Breast epithelium (tissue), 4 donors: Measurements from ENCODE around the gene YY1. TPM values are rescaled to one million over a fixed set of nuclear protein-coding genes. Genes with fewer than 3 reads are reported as not detected.

Source experiments
- DNase-seq, 2 donors: peaks; one replicate each; pipeline ENCODE4 v3.0.0-alpha.2; 2019; ENCODE audit warnings: low spot score in 2 of 2
- H3K27ac ChIP-seq, 2 donors: fragments of 200-600 bp; sonication (generic) in 1 of 2; one replicate each; pipeline ENCODE4 v1.5.1; 2016 to 2019; ENCODE audit warnings: mild to moderate bottlenecking in 1 of 2
- H3K27me3 ChIP-seq, 2 donors: fragments of 200-600 bp; sonication (generic) in 1 of 2; one replicate each; pipeline versions ENCODE4 v1.5.1 to v1.6.0; 2017 to 2019; ENCODE audit warnings: control low read depth in 1 of 2, mild to moderate bottlenecking in 1 of 2
- H3K36me3 ChIP-seq: fragments of 200-600 bp; one replicate; pipeline ENCODE4 v1.5.1; 2019
- H3K4me1 ChIP-seq, 2 donors: fragments of 200-600 bp; sonication (generic); one replicate each; pipeline ENCODE4 v1.5.1; 2016 to 2019; ENCODE audit warnings: control low read depth in 1 of 2
- H3K4me3 ChIP-seq, 3 donors: fragments of 200-600 bp; sonication (generic); 1 replicate in 2 of 3; 2 replicates in 1 of 3; pipeline ENCODE4 v1.5.1; 2016 to 2019; ENCODE audit warnings: mild to moderate bottlenecking in 3 of 3, moderate library complexity in 2 of 3
- H3K9me3 ChIP-seq, 2 donors: fragments of 200-600 bp; sonication (generic) in 1 of 2; one replicate each; pipeline ENCODE4 v1.5.1; 2016 to 2019; ENCODE audit warnings: control low read depth in 1 of 2
- CTCF ChIP-seq, 3 donors: fragments of 450-650 bp; IDR thresholded peaks; one replicate each; pipeline ENCODE4 v1.5.1; 2016 to 2017; ENCODE audit warnings: antibody characterized with exemption in 3 of 3, mild to moderate bottlenecking in 3 of 3, moderate library complexity in 3 of 3
- POLR2A ChIP-seq: fragments of 450-650 bp; IDR thresholded peaks from one replicate; pipeline ENCODE4 v1.6.1; 2016; ENCODE audit warnings: antibody characterized with exemption, mild to moderate bottlenecking, moderate library complexity
- POLR2AphosphoS5 ChIP-seq, 3 donors: sonication (generic); formaldehyde crosslinking; IDR thresholded peaks; one replicate each; pipeline ENCODE4 v1.6.1; 2017; ENCODE audit warnings: antibody characterized with exemption in 3 of 3
- intact Hi-C: fragments of 100-400 bp; cut with DNase I; formaldehyde crosslinking; loops from one replicate; pipeline ENCODE4 v1.15.1; 2023; ENCODE audit warnings: low total_unique reads
- total RNA-seq, 3 donors: library from RNA; depleted of rRNA; stranded (reverse); fragments of >200 nt; gene quantifications; one replicate each; pipeline ENCODE4 v1.1.0, GENCODE V29; 2016

The YY1 gene
- total RNA-seq, 3 donors from 2014 or later = 46.2 to 61.2 (median 50.6) TPM

- Histone ChIP-seq H3K9me3 (no peaks in the 10 kb centered on the region), H3K27me3 (no peaks in the 10 kb centered on the region), H3K36me3 (no peaks in the 10 kb centered on the region), H3K4me1 (no peaks in the 10 kb centered on the region), H3K4me3 (no peak overlapping the region), H3K27ac (no peak overlapping the region)
- TF ChIP-seq POLR2A (no peak), CTCF (IDR thresholded peaks at IDR 0.05) (no peak), POLR2AphosphoS5 (IDR thresholded peaks at IDR 0.05) (no peak)
- intact Hi-C loops = no loop called here
- no peak for DNase-seq
Measured at GRCh38 chr14:100320157-100320856, 81.4 kb downstream of the YY1 start.

- TF ChIP-seq POLR2A = no peak
- no peak for TF ChIP-seq CTCF (IDR thresholded peaks at IDR 0.05)
- no peak for TF ChIP-seq POLR2AphosphoS5 (IDR thresholded peaks at IDR 0.05)
- intact Hi-C loops = no loop called here
- Histone ChIP-seq H3K27me3 (no peaks in the 10 kb centered on the region), H3K36me3 (no peaks in the 10 kb centered on the region), H3K4me3 (no peak overlapping the region), H3K4me1 (no peaks in the 10 kb centered on the region), H3K27ac (no peak overlapping the region), H3K9me3 (no peaks in the 10 kb centered on the region)
- DNase-seq = no peak
Measured at GRCh38 chr14:100321473-100322137, 82.7 kb downstream of the YY1 start.

GRCh38 chr14:100322138-100322957 is 83.4 kb downstream of the YY1 start:
- no peak overlapping the region for H3K27ac ChIP-seq
- H3K4me1 ChIP-seq = no peaks in the 10 kb centered on the region
- H3K4me3 ChIP-seq = no peak overlapping the region
- H3K36me3 ChIP-seq = no peaks in the 10 kb centered on the region
- TF ChIP-seq POLR2AphosphoS5 (IDR thresholded peaks at IDR 0.05) (no peak), POLR2A (no peak), CTCF (IDR thresholded peaks at IDR 0.05) (no peak)
- intact Hi-C loops = no loop called here
- no peaks in the 10 kb centered on the region for H3K9me3 ChIP-seq
- H3K27me3 ChIP-seq = no peaks in the 10 kb centered on the region
- no peak for DNase-seq

- no peaks in the 10 kb centered on the region for H3K9me3 ChIP-seq
- H3K4me1 ChIP-seq = no peaks in the 10 kb centered on the region
- intact Hi-C loops = no loop called here
- H3K4me3 ChIP-seq = no peak within 1 kb of the TSS
- TF ChIP-seq POLR2A (no peak), POLR2AphosphoS5 (IDR thresholded peaks at IDR 0.05) (no peak), CTCF (IDR thresholded peaks at IDR 0.05) (no peak)
- H3K36me3 ChIP-seq = no peaks in the 10 kb centered on the region
- DNase-seq = no peak
- H3K27me3 ChIP-seq = no peaks in the 10 kb centered on the region
- no peak within 1 kb of the TSS for H3K27ac ChIP-seq
Measured at GRCh38 chr14:100323121-100323941, 84.4 kb downstream of the YY1 start, which contains the start of gene SLC25A47. SLC25A47 (plus strand) TSS chr14:100323339; CDS start chr14:100323415, 76 bp downstream.
